A673 (cell line): ENCODE data around the gene VAV2.

Source experiments
- EZH2 ChIP-seq: fragments of 200-600 bp; sonication (generic); IDR thresholded peaks from 2 replicates; pipeline ENCODE4 v1.6.1; 2017; ENCODE audit warnings: borderline replicate concordance, low read depth, mild to moderate bottlenecking, mixed read lengths, antibody characterized with exemption, low read length; ENCODE audit not compliant: poor library complexity, severe bottlenecking
- TF ChIP-seq, protein P1 (sequence below): fragments of 300-800, 200-600 bp; sonication (generic); conservative IDR thresholded peaks from 2 replicates; pipeline ENCODE4 v1.5.1; 2017; ENCODE audit warnings: low read depth, mild to moderate bottlenecking, antibody characterized with exemption, low read length, moderate library complexity, mixed read lengths

DNA sequence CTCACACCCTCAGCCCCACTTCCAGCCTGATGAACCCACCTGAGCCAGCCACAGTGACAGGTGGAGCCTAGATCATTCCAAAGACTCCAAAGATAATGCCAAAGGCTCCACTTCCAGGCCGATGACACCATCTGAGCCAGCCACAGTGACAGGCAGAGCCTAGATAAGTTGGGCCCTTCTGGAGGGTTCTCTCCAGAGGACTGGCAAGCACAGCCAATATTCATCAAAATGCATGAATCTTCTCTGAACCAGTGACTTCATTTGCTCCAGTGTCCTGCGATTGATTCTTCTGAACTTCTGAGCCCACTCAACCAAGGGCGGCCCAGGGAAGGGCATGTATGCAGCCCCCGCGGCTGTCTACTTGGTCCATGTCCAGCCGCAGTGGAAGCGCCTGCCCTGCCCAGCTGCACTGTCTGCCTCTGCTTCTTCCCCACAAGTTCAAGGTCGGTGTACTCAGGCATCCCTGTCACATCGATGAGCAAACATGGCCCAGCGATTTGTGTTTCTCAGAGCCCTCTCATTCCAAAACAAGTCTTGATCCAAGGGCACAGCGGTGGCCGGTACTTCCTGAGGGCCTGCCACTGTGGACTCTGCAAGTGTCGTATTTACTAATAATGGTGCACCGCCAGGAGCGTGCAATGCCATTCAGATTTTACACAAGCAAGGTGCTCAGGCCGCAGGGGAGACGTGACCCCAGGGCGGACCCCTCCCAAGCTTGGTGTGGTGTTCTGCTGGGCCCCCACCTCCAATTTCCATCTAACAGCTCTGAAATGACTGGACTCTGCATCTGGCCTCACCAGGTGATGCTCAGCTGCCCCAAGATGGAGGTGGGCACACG lies 107.0 kb downstream of the VAV2 start:
- TF ChIP-seq EZH2: no peak
- TF ChIP-seq, protein P1, sequence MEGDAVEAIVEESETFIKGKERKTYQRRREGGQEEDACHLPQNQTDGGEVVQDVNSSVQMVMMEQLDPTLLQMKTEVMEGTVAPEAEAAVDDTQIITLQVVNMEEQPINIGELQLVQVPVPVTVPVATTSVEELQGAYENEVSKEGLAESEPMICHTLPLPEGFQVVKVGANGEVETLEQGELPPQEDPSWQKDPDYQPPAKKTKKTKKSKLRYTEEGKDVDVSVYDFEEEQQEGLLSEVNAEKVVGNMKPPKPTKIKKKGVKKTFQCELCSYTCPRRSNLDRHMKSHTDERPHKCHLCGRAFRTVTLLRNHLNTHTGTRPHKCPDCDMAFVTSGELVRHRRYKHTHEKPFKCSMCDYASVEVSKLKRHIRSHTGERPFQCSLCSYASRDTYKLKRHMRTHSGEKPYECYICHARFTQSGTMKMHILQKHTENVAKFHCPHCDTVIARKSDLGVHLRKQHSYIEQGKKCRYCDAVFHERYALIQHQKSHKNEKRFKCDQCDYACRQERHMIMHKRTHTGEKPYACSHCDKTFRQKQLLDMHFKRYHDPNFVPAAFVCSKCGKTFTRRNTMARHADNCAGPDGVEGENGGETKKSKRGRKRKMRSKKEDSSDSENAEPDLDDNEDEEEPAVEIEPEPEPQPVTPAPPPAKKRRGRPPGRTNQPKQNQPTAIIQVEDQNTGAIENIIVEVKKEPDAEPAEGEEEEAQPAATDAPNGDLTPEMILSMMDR: no peak
